HG03575 (cell line): Measurements from ENCODE around the gene NCAM1.

Experiments
- ATAC-seq: cut with Tn5 transposase; IDR thresholded peaks from one replicate; pipeline ENCODE4 v1.9.1; 2021; ENCODE audit not compliant: unreplicated experiment, insufficient number of reproducible peaks, low FRiP score; ENCODE audit errors: extremely low read depth

NCAM1 gene

GRCh38 chr11:112966561-112966960 is 5.3 kb downstream of the NCAM1 start:
- no peak for ATAC-seq

GRCh38 chr11:112967082-112967481 is 5.9 kb downstream of the NCAM1 start:
- no peak for ATAC-seq

GRCh38 chr11:112968941-112969713 is 7.9 kb downstream of the NCAM1 start:
- ATAC-seq: no peak

GRCh38 chr11:112971195-112971594 is 10.0 kb downstream of the NCAM1 start:
- no peak for ATAC-seq

GRCh38 chr11:112971827-112972226 is 10.6 kb downstream of the NCAM1 start:
- ATAC-seq: no peak

GRCh38 chr11:112972399-112973145 is 11.4 kb downstream of the NCAM1 start:
- ATAC-seq: no peak

- ATAC-seq: no peak
These were observed 13.8 kb downstream of the NCAM1 start for GRCh38 chr11:112975051-112975450.

GRCh38 chr11:112975493-112975892 is 14.3 kb downstream of the NCAM1 start:
- no peak for ATAC-seq

GRCh38 chr11:112977755-112978154 is 16.5 kb downstream of the NCAM1 start:
- no peak for ATAC-seq

- ATAC-seq: no peak
These were observed 22.7 kb downstream of the NCAM1 start for GRCh38 chr11:112983887-112984286.

GRCh38 chr11:112989198-112989597 is 28.0 kb downstream of the NCAM1 start:
- ATAC-seq: no peak

GRCh38 chr11:112993808-112994207 is 32.6 kb downstream of the NCAM1 start:
- no peak for ATAC-seq

GRCh38 chr11:112995423-112996090 is 34.3 kb downstream of the NCAM1 start:
- no peak for ATAC-seq

GRCh38 chr11:112996994-112997393 is 35.8 kb downstream of the NCAM1 start:
- no peak for ATAC-seq

GRCh38 chr11:112997857-112998466 is 36.7 kb downstream of the NCAM1 start:
- no peak for ATAC-seq

- no peak for ATAC-seq
These were observed 38.3 kb downstream of the NCAM1 start for GRCh38 chr11:112999520-112999919.

- ATAC-seq: no peak
These were observed 40.5 kb downstream of the NCAM1 start for GRCh38 chr11:113001709-113002108.

- ATAC-seq: no peak
These were observed 45.8 kb downstream of the NCAM1 start for GRCh38 chr11:113006896-113007445.
